GM12865 (cell line): ENCODE data around the gene CNOT10.
A peak's percentile ranks its signal among the peaks of the same experiment; 100 is the strongest.

Source experiments
- DNase-seq: peaks from one replicate; pipeline ENCODE4 v3.0.0; 2010; ENCODE audit warnings: low read depth
- H3K4me3 ChIP-seq: 2 replicates; pipeline ENCODE4 v1.5.1; 2011; ENCODE audit warnings: mild to moderate bottlenecking, low read depth, low read length, control low read depth
- CTCF ChIP-seq: IDR thresholded peaks from 2 replicates; pipeline ENCODE4 v1.5.1; 2011; ENCODE audit warnings: low read length, control low read depth, low read depth, inconsistent platforms; ENCODE audit not compliant: insufficient read depth; ENCODE audit errors: missing control alignments

CNOT10 gene

GRCh38 chr3:32691847-32692246 lies 6.9 kb downstream of the CNOT10 start:
- no peak for DNase-seq
- TF ChIP-seq CTCF, result no peak

GRCh38 chr3:32696523-32696922 lies 11.5 kb downstream of the CNOT10 start:
- DNase-seq, result no peak
- H3K4me3 ChIP-seq, result no peak overlapping the region
- no peak for TF ChIP-seq CTCF

More at GRCh38 chr3:32691847-32692246, 6.9 kb downstream of the CNOT10 start:
- no peak overlapping the region for H3K4me3 ChIP-seq

GRCh38 chr3:32698506-32698905 lies 13.5 kb downstream of the CNOT10 start:
- no peak overlapping the region for H3K4me3 ChIP-seq
- DNase-seq, result no peak
- TF ChIP-seq CTCF, result no peak

- TF ChIP-seq CTCF, result no peak
- no peak for DNase-seq
- no peak overlapping the region for H3K4me3 ChIP-seq
These were observed 14.4 kb downstream of the CNOT10 start for GRCh38 chr3:32699429-32699828.

GRCh38 chr3:32700244-32700643 lies 15.3 kb downstream of the CNOT10 start:
- no peak for TF ChIP-seq CTCF
- DNase-seq, result peak; percentile 12
- no peak overlapping the region for H3K4me3 ChIP-seq

GRCh38 chr3:32703491-32703972 lies 18.5 kb downstream of the CNOT10 start:
- DNase-seq, result no peak
- no peak overlapping the region for H3K4me3 ChIP-seq
- TF ChIP-seq CTCF, result no peak

GRCh38 chr3:32705232-32705631 lies 20.2 kb downstream of the CNOT10 start:
- no peak overlapping the region for H3K4me3 ChIP-seq
- no peak for TF ChIP-seq CTCF
- no peak for DNase-seq
